GM19324 (cell line): ENCODE measurements around the gene PDE1A.
"Not testable (repeated sequence)": the region's sequence is repeated elsewhere in the genome, so short reads cannot be mapped to it uniquely, and the experiment has no call there.

Experiments
- ATAC-seq: cut with Tn5 transposase; IDR thresholded peaks from one replicate; pipeline ENCODE4 v1.9.1; 2021; ENCODE audit warnings: mild to moderate bottlenecking, moderate library complexity; ENCODE audit not compliant: unreplicated experiment, low FRiP score

PDE1A gene

GRCh38 chr2:182412858-182413257 is 14.0 kb downstream of the PDE1A start:
- ATAC-seq: no peak

- no peak for ATAC-seq
Measured at GRCh38 chr2:182410120-182410519, 16.7 kb downstream of the PDE1A start.

- no peak for ATAC-seq
Measured at GRCh38 chr2:182406221-182406620, 20.6 kb downstream of the PDE1A start.

- ATAC-seq: no peak
Measured at GRCh38 chr2:182404975-182405561, 21.8 kb downstream of the PDE1A start.

GRCh38 chr2:182404092-182404491 is 22.7 kb downstream of the PDE1A start:
- no peak for ATAC-seq

- no peak for ATAC-seq
Measured at GRCh38 chr2:182393270-182393760, 33.5 kb downstream of the PDE1A start.

- ATAC-seq: no peak
Measured at GRCh38 chr2:182391443-182391842, 35.4 kb downstream of the PDE1A start.

- not testable (repeated sequence) for ATAC-seq
Measured at GRCh38 chr2:182386267-182386880, 40.5 kb downstream of the PDE1A start.

- ATAC-seq: no peak
Measured at GRCh38 chr2:182384860-182385259, 42.0 kb downstream of the PDE1A start.

GRCh38 chr2:182381225-182381624 is 45.6 kb downstream of the PDE1A start:
- no peak for ATAC-seq

- ATAC-seq: no peak
Measured at GRCh38 chr2:182379241-182379640, 47.6 kb downstream of the PDE1A start.

GRCh38 chr2:182378759-182379158 is 48.1 kb downstream of the PDE1A start:
- ATAC-seq: no peak

GRCh38 chr2:182377467-182377866 is 49.4 kb downstream of the PDE1A start:
- ATAC-seq: no peak

- no peak for ATAC-seq
Measured at GRCh38 chr2:182375862-182376261, 51.0 kb downstream of the PDE1A start.

- ATAC-seq: no peak
Measured at GRCh38 chr2:182372661-182373060, 54.2 kb downstream of the PDE1A start.

- no peak for ATAC-seq
Measured at GRCh38 chr2:182368996-182369395, 57.8 kb downstream of the PDE1A start.

- no peak for ATAC-seq
Measured at GRCh38 chr2:182368446-182368845, 58.4 kb downstream of the PDE1A start.

GRCh38 chr2:182367401-182367800 is 59.4 kb downstream of the PDE1A start:
- ATAC-seq: no peak

- ATAC-seq: no peak
Measured at GRCh38 chr2:182366628-182367027, 60.2 kb downstream of the PDE1A start.

GRCh38 chr2:182365855-182366254 is 61.0 kb downstream of the PDE1A start:
- no peak for ATAC-seq

GRCh38 chr2:182361477-182361876 is 65.4 kb downstream of the PDE1A start:
- ATAC-seq: no peak

- ATAC-seq: no peak
Measured at GRCh38 chr2:182360663-182361260, 66.1 kb downstream of the PDE1A start.
